WI38 (cell line): ENCODE measurements around the gene GPNMB.
A peak's percentile ranks its signal among the peaks of the same experiment; 100 is the strongest.

Experiments used
- H3K4me3 ChIP-seq: 2 replicates; pipeline ENCODE4 v1.5.1; 2011; ENCODE audit warnings: low read depth, mild to moderate bottlenecking, control low read depth, low read length
- CTCF ChIP-seq: IDR thresholded peaks from 2 replicates; pipeline ENCODE4 v1.5.1; 2012; ENCODE audit warnings: low read depth, mild to moderate bottlenecking, control low read depth, low read length

GPNMB gene

DNA sequence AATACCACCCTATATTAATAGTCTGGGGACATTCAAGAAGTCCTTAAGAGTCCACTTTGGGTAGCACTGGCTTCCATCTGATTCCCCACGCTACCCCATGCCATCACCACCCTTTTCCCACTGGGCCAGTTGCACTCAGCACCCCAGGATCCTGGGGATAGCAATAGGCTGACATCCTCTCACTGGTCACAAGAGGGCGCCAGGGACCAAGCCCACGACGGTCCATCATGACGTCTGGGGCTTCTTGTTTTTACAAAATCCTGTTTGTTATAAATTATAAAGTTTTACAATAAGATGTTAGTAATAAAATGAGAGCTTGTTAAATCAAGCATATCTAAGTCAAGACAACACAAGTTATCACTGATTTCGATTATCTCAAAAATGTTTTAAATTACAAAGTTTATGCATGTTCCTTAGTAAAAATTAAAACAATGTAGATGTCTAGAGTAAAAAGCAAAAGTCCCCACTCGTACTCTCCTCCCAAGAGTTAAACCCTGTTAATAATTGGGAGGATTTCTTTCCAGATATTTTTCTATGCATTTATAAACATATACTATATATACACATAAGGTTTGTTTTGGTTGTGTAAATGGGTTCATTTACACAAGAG, 15.4 kb downstream of the GPNMB start:
- H3K4me3 ChIP-seq: no peak overlapping the region
- TF ChIP-seq CTCF: peak; percentile 96

DNA sequence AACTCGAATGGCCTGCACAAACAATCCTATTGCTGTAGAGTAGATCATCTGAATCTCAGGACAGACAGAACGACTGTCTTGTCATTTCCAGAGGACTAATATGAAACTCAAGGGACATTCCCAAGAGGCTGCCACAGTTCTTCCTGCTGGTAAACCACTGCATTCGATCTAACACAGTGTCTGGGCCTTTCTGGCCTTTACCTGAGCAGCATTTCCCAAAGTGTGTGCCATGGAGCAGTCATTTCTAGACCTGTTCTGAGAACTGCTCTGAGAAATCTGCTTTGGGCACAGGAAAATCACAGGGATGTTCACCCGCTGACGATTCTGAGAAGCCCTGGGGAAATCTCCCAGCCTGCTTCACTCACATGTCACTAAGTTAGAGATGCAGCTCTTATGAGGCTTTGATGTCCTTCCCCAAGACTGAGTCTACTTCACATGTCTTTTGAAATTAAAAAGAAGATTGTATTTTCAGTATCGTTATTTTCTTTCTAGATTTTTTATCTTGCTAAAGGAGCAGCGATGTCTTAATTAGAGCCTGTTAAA, 18.4 kb downstream of the GPNMB start:
- H3K4me3 ChIP-seq: no peak overlapping the region

DNA sequence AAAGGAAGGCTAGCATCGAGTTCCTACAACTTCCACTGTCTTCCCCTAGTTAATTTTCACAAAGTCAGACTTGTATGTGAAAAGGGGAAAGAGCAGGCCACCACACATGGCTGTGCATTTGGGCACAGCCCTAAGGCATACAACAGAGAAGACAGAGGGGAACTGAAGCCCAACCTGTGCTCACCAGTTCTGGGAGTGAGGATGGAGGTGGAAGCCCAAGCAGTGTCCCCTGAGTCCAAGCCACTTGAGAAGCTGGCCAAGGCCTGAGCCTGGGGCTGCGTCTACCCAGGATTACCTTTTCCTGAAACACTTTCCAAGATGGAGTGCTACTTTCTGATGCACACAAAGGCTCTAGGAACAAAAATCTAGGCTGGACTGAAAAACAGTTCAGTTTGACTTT, 20.3 kb downstream of the GPNMB start:
- no peak for TF ChIP-seq CTCF
- no peak overlapping the region for H3K4me3 ChIP-seq

More for the DNA sequence above, 18.4 kb downstream of the GPNMB start:
- TF ChIP-seq CTCF: no peak

DNA sequence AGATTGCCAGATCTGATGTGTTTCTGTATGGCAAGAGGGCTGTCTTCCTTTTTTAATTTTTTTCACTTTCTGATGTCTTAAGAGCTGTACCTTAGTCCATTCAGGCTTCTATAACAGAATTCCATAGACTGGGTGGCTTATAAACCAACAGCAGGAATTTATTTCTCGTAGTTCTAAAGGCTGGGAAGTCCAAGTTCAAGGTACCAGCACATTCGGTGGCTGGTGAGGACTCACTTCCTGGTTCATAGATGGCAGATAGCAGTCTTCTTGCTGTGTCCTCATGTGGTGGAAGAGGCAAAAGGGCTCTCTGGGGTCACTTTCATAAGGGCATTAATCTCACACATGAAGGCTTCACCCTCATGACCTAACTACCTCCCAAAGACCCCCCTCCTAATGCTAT, 20.8 kb downstream of the GPNMB start:
- no peak overlapping the region for H3K4me3 ChIP-seq
- no peak for TF ChIP-seq CTCF

DNA sequence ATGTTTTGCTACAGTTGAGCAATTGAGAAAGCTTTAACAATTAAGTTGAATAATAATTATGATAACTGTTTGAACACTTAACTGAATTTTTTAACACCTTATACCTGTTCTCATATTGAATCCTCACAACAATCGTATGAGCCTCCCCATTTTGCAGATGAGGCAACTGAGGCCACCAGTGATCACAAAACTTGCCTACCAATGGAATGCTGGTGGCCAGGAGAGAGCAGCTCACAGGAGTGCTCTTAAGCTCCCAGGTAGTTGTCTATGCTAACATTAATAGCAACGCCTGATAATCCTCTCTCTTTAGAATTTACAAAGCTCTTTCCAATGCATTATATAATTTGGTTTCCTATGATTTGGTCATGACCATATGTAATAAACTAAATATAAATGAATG, 21.6 kb downstream of the GPNMB start:
- H3K4me3 ChIP-seq: no peak overlapping the region
- no peak for TF ChIP-seq CTCF

GRCh38 chr7:23268746-23269145, 22.2 kb downstream of the GPNMB start:
- no peak for TF ChIP-seq CTCF

GRCh38 chr7:23272275-23272674, 25.7 kb downstream of the GPNMB start:
- H3K4me3 ChIP-seq: no peak overlapping the region
- no peak for TF ChIP-seq CTCF

More at GRCh38 chr7:23268746-23269145, 22.2 kb downstream of the GPNMB start:
- no peak overlapping the region for H3K4me3 ChIP-seq
